IPS-15b (cell line): ENCODE results near the gene SIRT3.

Source experiments
- H3K27me3 ChIP-seq: one replicate; pipeline ENCODE4 v1.6.1; 2013; ENCODE audit warnings: low read length; ENCODE audit not compliant: control insufficient read depth, insufficient read depth
- H3K36me3 ChIP-seq: one replicate; pipeline ENCODE4 v1.6.1; 2013; ENCODE audit warnings: low read length; ENCODE audit not compliant: control insufficient read depth, insufficient read depth
- H3K4me1 ChIP-seq: one replicate; pipeline ENCODE4 v1.6.1; 2013; ENCODE audit warnings: mild to moderate bottlenecking, low read length; ENCODE audit not compliant: control insufficient read depth, insufficient read depth
- H3K4me3 ChIP-seq: one replicate; pipeline ENCODE4 v1.5.1; 2013; ENCODE audit warnings: low read depth, low read length
- H3K9ac ChIP-seq: one replicate; pipeline ENCODE4 v1.6.1; 2013; ENCODE audit warnings: low read depth, mild to moderate bottlenecking, low read length
- H3K9me3 ChIP-seq: one replicate; pipeline ENCODE4 v1.6.1; 2013; ENCODE audit warnings: mild to moderate bottlenecking, low read length; ENCODE audit not compliant: control insufficient read depth, insufficient read depth

SIRT3 gene

DNA sequence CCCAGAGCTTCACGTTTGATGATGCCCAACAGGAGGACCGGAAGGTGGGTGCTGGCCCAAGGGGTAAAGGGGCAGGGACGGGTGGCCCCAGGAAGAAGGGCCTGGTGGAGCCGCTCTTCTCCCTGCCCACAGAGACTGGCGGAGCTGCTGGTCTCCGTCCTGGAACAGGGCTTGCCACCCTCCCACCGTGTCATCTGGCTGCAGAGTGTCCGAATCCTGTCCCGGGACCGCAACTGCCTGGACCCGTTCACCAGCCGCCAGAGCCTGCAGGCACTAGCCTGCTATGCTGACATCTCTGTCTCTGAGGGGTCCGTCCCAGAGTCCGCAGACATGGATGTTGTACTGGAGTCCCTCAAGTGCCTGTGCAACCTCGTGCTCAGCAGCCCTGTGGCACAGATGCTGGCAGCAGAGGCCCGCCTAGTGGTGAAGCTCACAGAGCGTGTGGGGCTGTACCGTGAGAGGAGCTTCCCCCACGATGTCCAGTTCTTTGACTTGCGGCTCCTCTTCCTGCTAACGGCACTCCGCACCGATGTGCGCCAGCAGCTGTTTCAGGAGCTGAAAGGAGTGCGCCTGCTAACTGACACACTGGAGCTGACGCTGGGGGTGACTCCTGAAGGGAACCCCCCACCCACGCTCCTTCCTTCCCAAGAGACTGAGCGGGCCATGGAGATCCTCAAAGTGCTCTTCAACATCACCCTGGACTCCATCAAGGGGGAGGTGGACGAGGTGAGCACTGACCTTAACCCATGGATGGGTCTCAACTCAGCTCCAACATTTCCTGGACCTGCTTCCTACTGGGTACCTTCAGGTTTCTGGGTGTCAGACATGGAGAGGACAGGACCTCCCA, 26.6 kb downstream of the SIRT3 start:
- Histone ChIP-seq H3K4me1 (peaks cover 2% of the 10 kb centered on the region), H3K27me3 (no peaks in the 10 kb centered on the region), H3K36me3 (peaks cover 58% of the 10 kb centered on the region), H3K9me3 (no peaks in the 10 kb centered on the region), H3K4me3 (peak overlapping the region; percentile 98), H3K9ac (peak overlapping the region; percentile 65)

DNA sequence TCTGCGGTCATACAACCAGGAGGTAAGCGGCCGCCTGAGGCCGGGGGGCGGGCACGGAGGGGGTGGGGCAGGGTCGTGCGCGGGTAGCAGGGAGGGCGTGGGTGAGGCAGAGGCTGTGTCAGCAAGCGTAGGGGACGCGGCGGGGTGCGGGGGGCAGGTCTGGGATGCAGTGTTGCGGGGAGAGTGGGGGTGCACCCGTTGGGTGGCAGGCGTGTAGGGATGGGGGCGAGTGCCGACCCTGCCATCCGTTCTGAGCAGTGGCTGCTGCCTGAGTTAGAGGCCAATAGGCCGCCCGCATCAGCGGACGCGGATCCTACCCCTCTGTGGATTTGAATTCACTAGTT, 27.3 kb downstream of the SIRT3 start:
- Histone ChIP-seq H3K27me3 (no peaks in the 10 kb centered on the region), H3K9me3 (no peaks in the 10 kb centered on the region), H3K9ac (peak overlapping the region; percentile 65), H3K4me3 (peak overlapping the region; percentile 98), H3K36me3 (peaks cover 52% of the 10 kb centered on the region), H3K4me1 (peaks cover 2% of the 10 kb centered on the region)

DNA sequence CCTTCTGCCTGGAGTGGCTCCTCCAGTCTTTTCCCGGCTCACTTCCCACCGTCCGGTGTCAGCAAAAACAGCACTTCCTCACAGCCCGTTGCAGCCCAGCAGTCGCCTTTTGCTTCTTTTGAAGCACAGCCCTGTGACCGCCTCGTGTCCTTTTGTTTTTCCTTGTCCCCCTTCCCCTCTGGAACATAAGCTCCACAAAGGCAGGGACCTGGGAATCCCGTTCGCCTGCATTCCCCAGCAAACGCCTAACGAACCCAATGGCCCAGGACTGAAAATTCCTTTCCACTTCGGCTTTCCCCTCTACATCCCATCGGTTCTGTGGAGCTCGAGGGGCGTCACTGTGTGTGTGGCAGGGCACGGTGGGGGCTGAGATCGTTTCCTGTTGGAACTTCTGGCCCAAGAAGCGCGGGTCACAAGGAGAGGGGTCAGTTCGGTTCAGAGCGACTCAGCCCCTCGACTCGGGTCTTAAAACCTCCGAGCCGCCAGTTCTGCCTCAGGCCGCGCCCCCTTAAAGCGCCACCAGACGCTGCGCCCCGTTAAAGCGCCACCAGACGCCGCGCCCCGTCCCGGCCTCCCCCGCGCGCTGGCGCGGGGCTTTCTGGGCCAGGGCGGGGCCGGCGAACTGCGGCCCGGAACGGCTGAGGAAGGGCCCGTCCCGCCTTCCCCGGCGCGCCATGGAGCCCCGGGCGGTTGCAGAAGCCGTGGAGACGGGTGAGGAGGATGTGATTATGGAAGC, 27.8 kb downstream of the SIRT3 start:
- peaks cover 2% of the 10 kb centered on the region for H3K4me1 ChIP-seq
- peak overlapping the region; percentile 98 for H3K4me3 ChIP-seq
- peak overlapping the region; percentile 94 for H3K9ac ChIP-seq
- peaks cover 52% of the 10 kb centered on the region for H3K36me3 ChIP-seq
- no peaks in the 10 kb centered on the region for H3K27me3 ChIP-seq
- H3K9me3 ChIP-seq = no peaks in the 10 kb centered on the region

DNA sequence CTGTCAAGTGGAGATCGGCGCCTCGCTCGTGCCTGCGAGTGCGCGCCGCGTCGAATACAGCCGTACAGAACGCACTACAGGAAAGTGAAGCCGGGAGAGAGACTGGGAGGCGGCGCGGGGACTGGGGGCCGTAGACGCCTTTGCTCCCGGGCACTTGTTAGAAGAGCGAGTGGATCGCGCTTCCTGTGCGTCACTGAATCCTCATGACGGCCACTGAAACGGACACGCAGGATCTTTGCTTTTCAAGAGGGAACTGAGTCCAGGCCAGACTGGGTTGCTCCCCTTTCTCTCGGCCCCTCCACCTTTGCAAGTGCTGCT, 28.3 kb downstream of the SIRT3 start:
- Histone ChIP-seq H3K9me3 (no peaks in the 10 kb centered on the region), H3K27me3 (no peaks in the 10 kb centered on the region), H3K36me3 (peaks cover 47% of the 10 kb centered on the region), H3K4me1 (peaks cover 2% of the 10 kb centered on the region), H3K4me3 (peak overlapping the region; percentile 98), H3K9ac (peak overlapping the region; percentile 94)

DNA sequence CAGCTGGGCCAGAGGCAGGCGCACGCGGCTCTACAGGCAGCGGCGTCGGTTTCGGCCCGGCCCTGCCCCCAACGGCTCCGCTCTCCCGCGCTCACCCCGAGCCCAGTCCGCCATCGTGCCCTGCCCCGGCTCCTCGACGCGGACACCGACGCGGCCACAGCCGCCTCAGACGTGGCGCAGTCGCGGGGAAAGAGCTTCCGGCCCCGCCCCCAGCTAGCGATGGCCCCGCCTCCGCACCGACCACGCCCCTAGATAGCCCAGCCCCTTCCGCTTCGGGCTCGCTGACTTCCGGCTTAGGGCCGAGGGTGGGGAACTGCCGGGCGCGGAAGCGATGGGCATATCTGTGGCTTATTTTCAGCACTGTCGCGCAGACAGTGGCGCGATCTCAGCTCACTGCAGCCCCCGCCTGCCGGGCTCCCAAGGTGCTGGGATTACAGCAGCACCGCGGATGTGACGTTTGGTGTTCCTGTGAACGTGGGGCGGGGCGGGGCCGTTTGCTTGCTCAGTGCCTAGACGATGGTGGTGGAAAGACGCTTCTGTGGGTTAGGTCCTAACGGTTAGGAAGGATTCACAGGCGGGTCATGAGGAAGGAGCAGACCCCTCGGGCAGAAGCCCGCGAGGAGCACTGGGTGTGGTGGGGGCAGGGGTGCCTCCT, 28.8 kb downstream of the SIRT3 start, which contains the start of the genes BET1L and RIC8A:
BET1L (minus strand) TSS at position 192 of the 655 bp plus-strand sequence; CDS start at position 114, 78 bp downstream.
RIC8A (plus strand) TSS at position 501 of the 655 bp plus-strand sequence. CDS start 1,147 bp downstream, outside the sequence.
- Histone ChIP-seq H3K4me1 (peaks cover 2% of the 10 kb centered on the region), H3K36me3 (peaks cover 42% of the 10 kb centered on the region), H3K27me3 (no peaks in the 10 kb centered on the region), H3K9me3 (no peaks in the 10 kb centered on the region), H3K9ac (peak within 1 kb of the TSS; percentile 96), H3K4me3 (peak within 1 kb of the TSS; percentile 98)

DNA sequence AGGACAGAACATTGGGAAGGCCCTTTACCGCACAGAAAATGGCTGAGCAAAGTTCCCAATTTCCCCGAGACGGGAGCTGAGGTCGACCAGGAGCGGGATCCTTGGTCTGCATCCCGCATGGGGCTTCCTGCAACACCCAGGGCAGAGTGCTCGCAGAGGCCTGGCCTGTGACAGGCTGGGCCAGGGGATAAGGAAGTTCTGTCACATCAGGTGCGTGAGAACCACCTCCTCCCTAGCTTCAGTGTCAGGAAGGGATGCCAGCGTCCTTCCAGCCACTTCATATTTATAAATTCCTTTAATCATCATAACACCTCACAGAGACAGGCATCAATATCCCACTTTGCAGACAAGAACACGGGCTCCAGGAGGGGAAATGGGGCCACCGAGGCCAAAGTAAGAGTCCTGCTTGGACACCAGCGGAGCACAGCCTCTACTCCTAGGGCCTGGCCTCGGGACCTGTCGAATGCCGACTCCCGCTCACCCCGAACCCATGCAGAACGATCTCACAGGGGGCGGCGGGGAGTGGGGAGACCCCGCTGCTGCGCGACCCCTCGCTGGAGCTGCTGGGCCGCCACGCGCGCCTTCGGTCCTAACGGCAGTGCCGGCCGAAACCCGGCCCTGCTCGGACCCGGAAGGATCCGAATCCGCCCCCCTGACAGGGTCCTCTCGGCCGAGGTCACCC, 29.5 kb downstream of the SIRT3 start:
- H3K27me3 ChIP-seq = no peaks in the 10 kb centered on the region
- no peaks in the 10 kb centered on the region for H3K9me3 ChIP-seq
- H3K4me3 ChIP-seq = peak overlapping the region; percentile 98
- peak overlapping the region; percentile 96 for H3K9ac ChIP-seq
- H3K36me3 ChIP-seq = peaks cover 36% of the 10 kb centered on the region
- H3K4me1 ChIP-seq = peaks cover 2% of the 10 kb centered on the region

DNA sequence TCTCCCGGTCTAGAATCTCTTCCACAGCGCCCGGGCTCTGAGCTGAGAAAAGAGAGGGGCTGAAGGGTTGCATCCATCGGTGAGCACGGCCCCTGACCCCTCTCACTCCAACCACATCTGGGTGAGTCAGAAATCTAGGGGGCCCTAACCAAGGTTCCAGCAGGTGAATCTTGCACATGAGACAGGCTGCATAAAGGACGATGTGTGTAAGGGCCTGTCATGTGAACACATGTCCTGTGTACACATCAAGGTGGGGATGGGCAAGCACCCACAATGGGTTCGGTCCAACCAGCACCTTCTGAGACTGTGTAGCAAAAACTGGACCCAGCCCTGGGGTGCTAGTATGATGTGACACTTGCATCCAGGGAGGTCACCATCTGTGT, 30.1 kb downstream of the SIRT3 start:
- peak overlapping the region; percentile 4 for H3K9ac ChIP-seq
- peaks cover 31% of the 10 kb centered on the region for H3K36me3 ChIP-seq
- peaks cover 2% of the 10 kb centered on the region for H3K4me1 ChIP-seq

DNA sequence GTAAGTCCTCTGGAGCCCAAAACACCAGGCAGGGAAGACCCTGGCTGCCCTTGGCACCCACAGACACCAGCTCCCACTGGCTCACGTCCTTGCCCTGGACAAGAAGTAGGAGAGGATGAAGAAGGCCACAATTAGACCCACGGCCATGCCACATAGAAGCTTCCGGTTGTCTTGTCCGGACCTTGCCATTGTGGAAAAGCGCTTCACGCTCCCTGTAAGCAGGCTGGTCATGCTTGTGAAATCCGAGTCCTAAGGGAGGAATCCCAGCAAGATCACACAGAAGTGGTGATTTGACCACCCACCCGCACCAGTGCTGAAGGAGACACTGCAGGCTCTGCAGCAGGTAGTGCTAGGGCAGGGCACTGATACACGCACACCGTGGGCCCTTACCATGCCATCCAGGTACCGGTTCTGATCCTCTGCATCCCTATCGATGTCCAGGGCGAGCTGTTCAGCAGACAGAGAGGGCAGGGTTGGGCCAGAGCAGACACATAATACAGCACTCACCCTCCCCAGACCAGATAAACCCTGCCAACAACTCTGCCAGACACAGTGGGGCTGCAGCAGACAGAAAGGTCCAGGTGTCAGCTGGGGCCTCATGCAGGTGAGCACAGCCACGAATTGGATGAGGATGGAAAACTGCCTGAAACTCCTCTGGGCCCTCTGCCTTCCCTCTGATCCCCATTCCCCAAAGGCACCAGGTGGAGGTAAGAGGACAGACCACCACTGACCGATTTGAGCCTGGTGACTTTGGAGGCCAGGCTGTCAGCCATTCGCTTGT, 30.7 kb downstream of the SIRT3 start:
- Histone ChIP-seq H3K9me3 (no peaks in the 10 kb centered on the region), H3K4me3 (peak overlapping the region; percentile 98), H3K27me3 (no peaks in the 10 kb centered on the region), H3K4me1 (peaks cover 2% of the 10 kb centered on the region), H3K9ac (peak overlapping the region; percentile 4), H3K36me3 (peaks cover 26% of the 10 kb centered on the region)

More for the DNA sequence above, 30.1 kb downstream of the SIRT3 start:
- Histone ChIP-seq H3K9me3 (no peaks in the 10 kb centered on the region), H3K4me3 (peak overlapping the region; percentile 98), H3K27me3 (no peaks in the 10 kb centered on the region)

DNA sequence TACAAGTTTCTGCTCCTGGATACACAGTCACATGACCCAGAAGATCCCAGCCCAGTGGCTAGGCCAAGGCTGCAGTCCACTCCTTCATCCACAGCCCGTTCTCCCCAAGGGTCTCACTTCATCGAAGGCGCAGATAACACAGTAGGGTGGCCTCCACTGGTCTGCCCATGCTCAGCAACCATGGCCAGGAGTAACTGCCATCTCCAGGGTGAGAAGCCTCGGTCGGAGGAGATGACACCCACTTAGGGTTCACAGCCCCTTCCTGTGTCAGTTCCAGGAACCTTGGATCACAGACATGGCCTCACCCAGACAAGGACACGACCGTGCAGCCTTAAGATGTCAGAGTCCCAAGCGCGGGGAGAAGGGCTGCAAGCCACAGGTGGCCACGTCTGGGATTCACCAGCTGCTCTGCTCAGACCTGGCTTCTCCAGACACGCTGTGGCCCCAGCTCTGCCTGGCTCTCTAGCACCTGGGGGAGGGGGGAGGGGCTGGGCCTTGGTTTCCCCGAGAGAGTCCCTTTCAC, 31.5 kb downstream of the SIRT3 start:
- no peaks in the 10 kb centered on the region for H3K9me3 ChIP-seq
- H3K27me3 ChIP-seq = no peaks in the 10 kb centered on the region
- no peak overlapping the region for H3K4me3 ChIP-seq
- no peak overlapping the region for H3K9ac ChIP-seq
- H3K36me3 ChIP-seq = peaks cover 18% of the 10 kb centered on the region
- no peaks in the 10 kb centered on the region for H3K4me1 ChIP-seq

DNA sequence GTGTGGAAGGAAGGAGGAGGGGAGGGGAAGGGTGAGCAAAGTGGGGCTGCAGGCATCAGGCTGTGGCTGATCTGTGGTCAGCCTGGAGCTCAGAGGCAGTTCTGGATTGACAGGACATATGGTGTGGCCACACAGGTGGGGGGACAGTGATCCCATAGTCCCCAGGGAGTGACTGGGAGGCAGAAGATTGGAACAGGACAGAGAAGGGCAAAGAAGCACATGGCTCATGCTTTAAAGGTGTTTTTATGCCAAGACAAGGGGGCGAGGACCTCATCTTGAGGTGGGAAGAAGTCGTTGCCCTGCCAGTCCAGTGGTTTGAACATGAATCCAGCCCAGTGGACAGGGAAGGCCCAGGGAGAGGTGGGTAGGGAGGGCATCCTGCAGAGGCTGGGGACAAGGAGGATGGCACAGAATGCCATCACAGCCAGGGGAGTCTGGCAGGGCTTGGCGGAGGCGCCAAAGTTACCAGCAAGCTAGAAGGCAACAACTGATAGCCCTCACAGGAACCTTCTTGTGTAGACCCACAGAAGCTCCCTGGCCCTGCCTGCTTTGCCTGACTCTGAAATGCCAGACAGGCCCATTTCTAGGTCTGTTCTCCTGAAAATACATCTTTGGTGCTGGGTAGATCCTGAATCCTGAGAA, 32.1 kb downstream of the SIRT3 start:
- Histone ChIP-seq H3K36me3 (peaks cover 15% of the 10 kb centered on the region), H3K4me1 (no peaks in the 10 kb centered on the region), H3K9me3 (no peaks in the 10 kb centered on the region), H3K27me3 (no peaks in the 10 kb centered on the region), H3K4me3 (no peak overlapping the region), H3K9ac (no peak overlapping the region)
